OCI-LY3 (cell line): ENCODE data around the gene KCNQ1.

Experiments
- CTCF ChIP-seq: fragments of 200-600, 300-600 bp; sonication (generic); IDR thresholded peaks from 2 replicates; pipeline ENCODE4 v1.5.1; 2014; ENCODE audit warnings: antibody characterized with exemption, low read length, low read depth
- EZH2phosphoT487 ChIP-seq: fragments of 200-600 bp; shearing (Covaris generic); IDR thresholded peaks from 2 replicates; pipeline ENCODE4 v1.6.1; 2018; ENCODE audit warnings: antibody characterized with exemption, mixed run types, low read depth

DNA sequence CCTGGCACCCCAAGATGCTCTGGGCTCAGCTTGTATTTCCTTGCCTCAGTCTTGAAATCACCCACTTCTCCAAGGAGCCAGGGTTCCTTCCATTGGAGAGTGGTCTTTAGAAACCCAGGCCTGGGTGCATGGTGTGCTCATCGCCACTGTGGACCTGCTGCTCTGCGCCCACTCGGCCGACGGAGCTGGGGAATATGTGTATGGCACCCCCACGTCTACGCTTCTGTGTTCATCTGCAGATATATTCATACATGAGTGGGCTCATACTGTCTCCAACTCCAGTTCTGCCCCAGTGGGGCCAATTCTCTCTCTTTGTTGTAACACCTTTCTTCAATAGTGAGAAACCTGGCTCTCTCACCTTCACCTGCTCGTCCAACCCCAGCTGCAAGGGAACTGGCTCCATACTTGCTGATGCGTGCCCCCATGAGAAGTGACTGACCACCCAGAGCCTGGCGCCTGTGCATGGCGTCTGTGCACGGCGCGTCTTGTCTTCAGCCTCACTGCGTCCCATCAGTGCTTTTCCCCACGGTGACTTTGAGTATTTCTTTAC, 39.8 kb downstream of the KCNQ1 start:
- TF ChIP-seq CTCF (no peak), EZH2phosphoT487 (no peak)
